ENCODE measurements around the gene SCYL1.

Gene SCYL1

DNA sequence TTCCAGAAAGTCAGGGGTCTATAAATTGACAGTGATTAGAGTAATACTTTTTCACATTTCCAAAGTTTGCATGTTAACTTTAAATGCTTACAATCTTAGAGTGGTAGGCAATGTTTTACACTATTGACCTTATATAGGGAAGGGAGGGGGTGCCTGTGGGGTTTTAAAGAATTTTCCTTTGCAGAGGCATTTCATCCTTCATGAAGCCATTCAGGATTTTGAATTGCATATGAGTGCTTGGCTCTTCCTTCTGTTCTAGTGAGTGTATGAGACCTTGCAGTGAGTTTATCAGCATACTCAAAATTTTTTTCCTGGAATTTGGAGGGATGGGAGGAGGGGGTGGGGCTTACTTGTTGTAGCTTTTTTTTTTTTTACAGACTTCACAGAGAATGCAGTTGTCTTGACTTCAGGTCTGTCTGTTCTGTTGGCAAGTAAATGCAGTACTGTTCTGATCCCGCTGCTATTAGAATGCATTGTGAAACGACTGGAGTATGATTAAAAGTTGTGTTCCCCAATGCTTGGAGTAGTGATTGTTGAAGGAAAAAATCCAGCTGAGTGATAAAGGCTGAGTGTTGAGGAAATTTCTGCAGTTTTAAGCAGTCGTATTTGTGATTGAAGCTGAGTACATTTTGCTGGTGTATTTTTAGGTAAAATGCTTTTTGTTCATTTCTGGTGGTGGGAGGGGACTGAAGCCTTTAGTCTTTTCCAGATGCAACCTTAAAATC is 20.8 kb upstream of the SCYL1 start:
- 0 out of 2 replicates have a peak, but pooled peaks have one; percentile 52 for TF ChIP-seq SIN3A (IDR thresholded peaks at IDR 0.05; ENCODE audit: borderline replicate concordance, insufficient read depth, low read length)
- TF ChIP-seq FOXP2 (optimal IDR thresholded peaks at IDR 0.05; ENCODE audit: borderline replicate concordance, extremely low read depth, extremely low read length, insufficient read depth) = no peak

DNA sequence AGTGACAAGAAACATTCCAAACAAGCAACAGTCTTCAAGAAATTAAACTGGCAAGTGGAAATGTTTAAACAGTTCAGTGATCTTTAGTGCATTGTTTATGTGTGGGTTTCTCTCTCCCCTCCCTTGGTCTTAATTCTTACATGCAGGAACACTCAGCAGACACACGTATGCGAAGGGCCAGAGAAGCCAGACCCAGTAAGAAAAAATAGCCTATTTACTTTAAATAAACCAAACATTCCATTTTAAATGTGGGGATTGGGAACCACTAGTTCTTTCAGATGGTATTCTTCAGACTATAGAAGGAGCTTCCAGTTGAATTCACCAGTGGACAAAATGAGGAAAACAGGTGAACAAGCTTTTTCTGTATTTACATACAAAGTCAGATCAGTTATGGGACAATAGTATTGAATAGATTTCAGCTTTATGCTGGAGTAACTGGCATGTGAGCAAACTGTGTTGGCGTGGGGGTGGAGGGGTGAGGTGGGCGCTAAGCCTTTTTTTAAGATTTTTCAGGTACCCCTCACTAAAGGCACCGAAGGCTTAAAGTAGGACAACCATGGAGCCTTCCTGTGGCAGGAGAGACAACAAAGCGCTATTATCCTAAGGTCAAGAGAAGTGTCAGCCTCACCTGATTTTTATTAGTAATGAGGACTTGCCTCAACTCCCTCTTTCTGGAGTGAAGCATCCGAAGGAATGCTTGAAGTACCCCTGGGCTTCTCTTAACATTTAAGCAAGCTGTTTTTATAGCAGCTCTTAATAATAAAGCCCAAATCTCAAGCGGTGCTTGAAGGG is 20.0 kb upstream of the SCYL1 start:
- no peak; the same call in none of the 2 replicates for TF ChIP-seq POLR2AphosphoS5 (IDR thresholded peaks at IDR 0.05; ENCODE audit: low read depth, low read length)
- TF ChIP-seq SIN3A (IDR thresholded peaks at IDR 0.05; ENCODE audit: borderline replicate concordance, insufficient read depth, low read length) = peak; percentile 24; the same call in 1 of the 2 replicates

DNA sequence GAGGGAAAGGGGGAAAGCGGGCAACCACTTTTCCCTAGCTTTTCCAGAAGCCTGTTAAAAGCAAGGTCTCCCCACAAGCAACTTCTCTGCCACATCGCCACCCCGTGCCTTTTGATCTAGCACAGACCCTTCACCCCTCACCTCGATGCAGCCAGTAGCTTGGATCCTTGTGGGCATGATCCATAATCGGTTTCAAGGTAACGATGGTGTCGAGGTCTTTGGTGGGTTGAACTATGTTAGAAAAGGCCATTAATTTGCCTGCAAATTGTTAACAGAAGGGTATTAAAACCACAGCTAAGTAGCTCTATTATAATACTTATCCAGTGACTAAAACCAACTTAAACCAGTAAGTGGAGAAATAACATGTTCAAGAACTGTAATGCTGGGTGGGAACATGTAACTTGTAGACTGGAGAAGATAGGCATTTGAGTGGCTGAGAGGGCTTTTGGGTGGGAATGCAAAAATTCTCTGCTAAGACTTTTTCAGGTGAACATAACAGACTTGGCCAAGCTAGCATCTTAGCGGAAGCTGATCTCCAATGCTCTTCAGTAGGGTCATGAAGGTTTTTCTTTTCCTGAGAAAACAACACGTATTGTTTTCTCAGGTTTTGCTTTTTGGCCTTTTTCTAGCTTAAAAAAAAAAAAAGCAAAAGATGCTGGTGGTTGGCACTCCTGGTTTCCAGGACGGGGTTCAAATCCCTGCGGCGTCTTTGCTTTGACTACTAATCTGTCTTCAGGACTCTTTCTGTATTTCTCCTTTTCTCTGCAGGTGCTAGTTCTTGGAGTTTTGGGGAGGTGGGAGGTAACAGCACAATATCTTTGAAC is 19.2 kb upstream of the SCYL1 start:
- TF ChIP-seq POLR2AphosphoS5 (IDR thresholded peaks at IDR 0.05; ENCODE audit: low read depth, low read length) = peak; percentile 60
- TF ChIP-seq, protein P1, sequence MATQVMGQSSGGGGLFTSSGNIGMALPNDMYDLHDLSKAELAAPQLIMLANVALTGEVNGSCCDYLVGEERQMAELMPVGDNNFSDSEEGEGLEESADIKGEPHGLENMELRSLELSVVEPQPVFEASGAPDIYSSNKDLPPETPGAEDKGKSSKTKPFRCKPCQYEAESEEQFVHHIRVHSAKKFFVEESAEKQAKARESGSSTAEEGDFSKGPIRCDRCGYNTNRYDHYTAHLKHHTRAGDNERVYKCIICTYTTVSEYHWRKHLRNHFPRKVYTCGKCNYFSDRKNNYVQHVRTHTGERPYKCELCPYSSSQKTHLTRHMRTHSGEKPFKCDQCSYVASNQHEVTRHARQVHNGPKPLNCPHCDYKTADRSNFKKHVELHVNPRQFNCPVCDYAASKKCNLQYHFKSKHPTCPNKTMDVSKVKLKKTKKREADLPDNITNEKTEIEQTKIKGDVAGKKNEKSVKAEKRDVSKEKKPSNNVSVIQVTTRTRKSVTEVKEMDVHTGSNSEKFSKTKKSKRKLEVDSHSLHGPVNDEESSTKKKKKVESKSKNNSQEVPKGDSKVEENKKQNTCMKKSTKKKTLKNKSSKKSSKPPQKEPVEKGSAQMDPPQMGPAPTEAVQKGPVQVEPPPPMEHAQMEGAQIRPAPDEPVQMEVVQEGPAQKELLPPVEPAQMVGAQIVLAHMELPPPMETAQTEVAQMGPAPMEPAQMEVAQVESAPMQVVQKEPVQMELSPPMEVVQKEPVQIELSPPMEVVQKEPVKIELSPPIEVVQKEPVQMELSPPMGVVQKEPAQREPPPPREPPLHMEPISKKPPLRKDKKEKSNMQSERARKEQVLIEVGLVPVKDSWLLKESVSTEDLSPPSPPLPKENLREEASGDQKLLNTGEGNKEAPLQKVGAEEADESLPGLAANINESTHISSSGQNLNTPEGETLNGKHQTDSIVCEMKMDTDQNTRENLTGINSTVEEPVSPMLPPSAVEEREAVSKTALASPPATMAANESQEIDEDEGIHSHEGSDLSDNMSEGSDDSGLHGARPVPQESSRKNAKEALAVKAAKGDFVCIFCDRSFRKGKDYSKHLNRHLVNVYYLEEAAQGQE (IDR thresholded peaks at IDR 0.05; ENCODE audit: insufficient read depth in 1 of 2, low read depth in 2 of 2, low read length in 2 of 2) = no peak

DNA sequence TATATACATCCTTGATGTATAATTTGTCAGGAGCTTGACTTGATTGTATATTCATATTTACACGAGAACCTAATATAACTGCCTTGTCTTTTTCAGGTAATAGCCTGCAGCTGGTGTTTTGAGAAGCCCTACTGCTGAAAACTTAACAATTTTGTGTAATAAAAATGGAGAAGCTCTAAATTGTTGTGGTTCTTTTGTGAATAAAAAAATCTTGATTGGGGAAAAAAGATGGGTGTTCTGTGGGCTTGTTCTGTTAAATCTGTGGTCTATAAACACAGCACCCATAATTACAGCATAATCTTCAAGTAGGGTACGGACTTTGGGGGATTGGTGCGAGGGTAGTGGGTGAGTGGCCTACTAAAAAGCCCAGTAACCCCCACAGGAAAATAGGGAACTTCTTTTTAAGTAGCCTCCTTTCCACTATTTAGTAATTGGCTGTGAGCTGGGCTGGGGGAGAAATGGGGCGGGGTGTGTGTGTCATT is 18.6 kb upstream of the SCYL1 start:
- TF ChIP-seq POLR2AphosphoS5 (IDR thresholded peaks at IDR 0.05; ENCODE audit: low read depth, low read length) = no peak
- TF ChIP-seq TAF1 (IDR thresholded peaks at IDR 0.05; ENCODE audit: borderline replicate concordance, insufficient read depth, low read length) = peak; percentile 11; the same call in 1 of the 2 replicates

DNA sequence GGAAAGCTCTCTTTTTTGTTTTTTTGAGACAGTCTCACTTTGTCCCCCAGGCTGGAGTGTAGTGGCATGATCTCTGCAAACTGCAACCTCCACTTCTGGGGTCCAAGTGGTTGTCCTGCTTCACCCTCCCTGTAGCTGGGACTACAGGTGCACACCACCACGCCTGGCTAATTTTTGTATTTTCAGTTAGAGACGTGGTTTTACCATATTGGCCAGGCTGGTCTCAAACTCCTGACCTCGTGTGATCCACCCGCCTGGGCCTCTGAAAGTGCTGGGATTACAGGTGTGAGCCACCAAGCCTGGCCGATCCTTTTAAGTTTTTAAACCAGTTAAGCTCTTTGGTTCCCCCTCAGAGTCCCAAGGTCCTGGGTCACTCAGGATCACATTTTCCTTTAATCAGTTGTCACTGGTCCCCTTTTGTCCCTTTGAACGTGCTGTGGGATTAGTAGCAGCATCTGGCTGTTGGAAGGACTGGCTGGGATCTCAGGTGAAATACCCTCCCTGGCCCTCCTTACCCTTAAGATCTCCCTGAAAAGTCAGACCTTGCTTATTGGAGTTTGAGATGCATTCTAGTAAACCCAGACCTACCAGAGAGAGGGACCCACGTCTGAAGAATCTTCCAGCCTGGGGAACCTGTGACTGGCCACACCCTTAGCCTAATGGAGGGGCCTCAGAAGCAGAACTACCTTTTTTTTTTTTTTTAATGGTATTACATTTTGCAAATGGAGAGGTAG is 17.9 kb upstream of the SCYL1 start:
- TF ChIP-seq, protein P1 (IDR thresholded peaks at IDR 0.05; ENCODE audit: insufficient read depth in 1 of 2, low read depth in 2 of 2, low read length in 2 of 2) = no peak; a peak in 1 of 4 replicates
- TF ChIP-seq TAF1 (IDR thresholded peaks at IDR 0.05; ENCODE audit: borderline replicate concordance, insufficient read depth, low read length) (0 out of 2 replicates have a peak, but pooled peaks have one; percentile 17), POLR2AphosphoS5 (IDR thresholded peaks at IDR 0.05; ENCODE audit: low read depth, low read length) (peak; percentile 94), SIN3A (IDR thresholded peaks at IDR 0.05; ENCODE audit: borderline replicate concordance, insufficient read depth, low read length) (peak; percentile 55), FOXP2 (optimal IDR thresholded peaks at IDR 0.05; ENCODE audit: borderline replicate concordance, extremely low read depth, extremely low read length, insufficient read depth) (no peak)

DNA sequence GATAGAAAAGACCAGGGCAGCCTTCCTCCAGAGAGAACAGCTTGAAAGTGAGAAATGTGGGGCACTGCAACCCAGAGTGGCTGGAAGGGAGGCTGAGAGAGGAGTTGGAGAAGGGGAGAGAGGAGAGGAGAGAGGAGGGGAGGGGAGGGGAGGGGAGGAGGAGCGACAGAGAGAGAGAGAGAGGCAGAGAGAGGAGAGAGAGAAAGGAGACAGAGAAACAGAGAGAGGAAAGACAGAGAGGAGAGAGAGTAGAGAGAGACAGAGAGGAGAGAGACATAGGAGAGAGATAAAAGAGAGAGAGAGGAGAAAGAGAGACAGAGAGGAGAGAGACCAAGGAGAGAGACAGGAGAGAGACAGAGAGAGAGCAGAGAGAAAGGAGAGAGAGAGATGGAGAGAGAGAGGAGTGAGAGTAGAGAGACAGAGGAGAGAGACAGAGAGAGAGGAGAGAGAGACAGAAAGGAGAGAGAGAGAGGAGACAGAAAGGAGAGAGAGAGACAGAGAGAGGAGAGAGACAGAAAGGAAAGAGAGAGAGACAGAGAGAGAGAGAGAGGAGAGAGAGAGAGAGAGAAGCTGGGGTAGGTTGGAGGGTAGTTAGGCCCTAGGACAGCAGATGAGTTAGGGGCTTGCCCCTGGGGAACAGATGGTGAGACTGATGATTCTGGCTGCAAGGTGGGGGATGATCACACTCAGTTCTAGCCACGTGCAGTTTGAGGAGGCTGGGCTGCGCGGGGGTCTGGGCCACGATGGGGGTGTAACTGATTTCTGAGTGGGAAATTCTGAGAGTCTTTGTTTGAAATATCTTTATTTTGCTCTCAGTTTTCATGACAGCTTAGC is 8.5 kb upstream of the SCYL1 start:
- no peak for TF ChIP-seq TAF1 (IDR thresholded peaks at IDR 0.05; ENCODE audit: borderline replicate concordance, insufficient read depth, low read length)

Data from PFSK-1 (cell line).